ENCODE data around the gene LARGE1. TPM values are rescaled to one million over a fixed set of nuclear protein-coding genes. Genes with fewer than 3 reads are reported as not detected.

Gene LARGE1
- total RNA-seq, 1 experiment from 2014 or later: 30.7 TPM

- no peaks in the 10 kb centered on the region for H3K27me3 ChIP-seq (ENCODE audit: control insufficient read depth, insufficient read depth, low read length)
- no peaks in the 10 kb centered on the region for H3K36me3 ChIP-seq (replicated peaks; ENCODE audit: control insufficient read depth, insufficient read depth, low read length)
- DNase-seq: no peak
- H3K4me3 ChIP-seq (ENCODE audit: insufficient read depth, low read depth, low read length): no peak overlapping the region
Observed at GRCh38 chr22:33819743-33820142, 100.5 kb downstream of the LARGE1 start.

GRCh38 chr22:33817512-33818127 is 102.7 kb downstream of the LARGE1 start:
- no peak for DNase-seq
- no peak overlapping the region for H3K4me3 ChIP-seq (ENCODE audit: insufficient read depth, low read depth, low read length)
- no peaks in the 10 kb centered on the region for H3K36me3 ChIP-seq (replicated peaks; ENCODE audit: control insufficient read depth, insufficient read depth, low read length)
- H3K27me3 ChIP-seq (ENCODE audit: control insufficient read depth, insufficient read depth, low read length): no peaks in the 10 kb centered on the region

- DNase-seq: no peak
- Histone ChIP-seq H3K4me3 (ENCODE audit: insufficient read depth, low read depth, low read length) (no peak overlapping the region), H3K36me3 (replicated peaks; ENCODE audit: control insufficient read depth, insufficient read depth, low read length) (no peaks in the 10 kb centered on the region), H3K27me3 (ENCODE audit: control insufficient read depth, insufficient read depth, low read length) (no peaks in the 10 kb centered on the region)
Observed at GRCh38 chr22:33812360-33812977, 107.8 kb downstream of the LARGE1 start.

- no peak for DNase-seq
- Histone ChIP-seq H3K27me3 (ENCODE audit: control insufficient read depth, insufficient read depth, low read length) (no peaks in the 10 kb centered on the region), H3K4me3 (ENCODE audit: insufficient read depth, low read depth, low read length) (no peak overlapping the region), H3K36me3 (replicated peaks; ENCODE audit: control insufficient read depth, insufficient read depth, low read length) (no peaks in the 10 kb centered on the region)
Observed at GRCh38 chr22:33811686-33812085, 108.6 kb downstream of the LARGE1 start.

- no peak for DNase-seq
- Histone ChIP-seq H3K4me3 (ENCODE audit: insufficient read depth, low read depth, low read length) (no peak overlapping the region), H3K36me3 (replicated peaks; ENCODE audit: control insufficient read depth, insufficient read depth, low read length) (no peaks in the 10 kb centered on the region), H3K27me3 (ENCODE audit: control insufficient read depth, insufficient read depth, low read length) (no peaks in the 10 kb centered on the region)
Observed at GRCh38 chr22:33811208-33811607, 109.1 kb downstream of the LARGE1 start.

- no peaks in the 10 kb centered on the region for H3K27me3 ChIP-seq (ENCODE audit: control insufficient read depth, insufficient read depth, low read length)
- DNase-seq: no peak
- H3K4me3 ChIP-seq (ENCODE audit: insufficient read depth, low read depth, low read length): no peak overlapping the region
- H3K36me3 ChIP-seq (replicated peaks; ENCODE audit: control insufficient read depth, insufficient read depth, low read length): no peaks in the 10 kb centered on the region
Observed at GRCh38 chr22:33807470-33807869, 112.8 kb downstream of the LARGE1 start.

GRCh38 chr22:33806191-33806590 is 114.1 kb downstream of the LARGE1 start:
- no peak for DNase-seq
- Histone ChIP-seq H3K27me3 (ENCODE audit: control insufficient read depth, insufficient read depth, low read length) (no peaks in the 10 kb centered on the region), H3K36me3 (replicated peaks; ENCODE audit: control insufficient read depth, insufficient read depth, low read length) (no peaks in the 10 kb centered on the region), H3K4me3 (ENCODE audit: insufficient read depth, low read depth, low read length) (no peak overlapping the region)

- Histone ChIP-seq H3K36me3 (replicated peaks; ENCODE audit: control insufficient read depth, insufficient read depth, low read length) (no peaks in the 10 kb centered on the region), H3K4me3 (ENCODE audit: insufficient read depth, low read depth, low read length) (no peak overlapping the region), H3K27me3 (ENCODE audit: control insufficient read depth, insufficient read depth, low read length) (no peaks in the 10 kb centered on the region)
- DNase-seq: no peak
Observed at GRCh38 chr22:33803371-33804282, 116.6 kb downstream of the LARGE1 start.

GRCh38 chr22:33798401-33798800 is 121.9 kb downstream of the LARGE1 start:
- no peaks in the 10 kb centered on the region for H3K36me3 ChIP-seq (replicated peaks; ENCODE audit: control insufficient read depth, insufficient read depth, low read length)
- H3K27me3 ChIP-seq (ENCODE audit: control insufficient read depth, insufficient read depth, low read length): no peaks in the 10 kb centered on the region
- no peak for DNase-seq
- H3K4me3 ChIP-seq (ENCODE audit: insufficient read depth, low read depth, low read length): no peak overlapping the region

GRCh38 chr22:33796494-33796893 is 123.8 kb downstream of the LARGE1 start:
- DNase-seq: peak; percentile 40
- Histone ChIP-seq H3K27me3 (ENCODE audit: control insufficient read depth, insufficient read depth, low read length) (no peaks in the 10 kb centered on the region), H3K36me3 (replicated peaks; ENCODE audit: control insufficient read depth, insufficient read depth, low read length) (no peaks in the 10 kb centered on the region), H3K4me3 (ENCODE audit: insufficient read depth, low read depth, low read length) (no peak overlapping the region)

GRCh38 chr22:33793475-33793874 is 126.8 kb downstream of the LARGE1 start:
- H3K36me3 ChIP-seq (replicated peaks; ENCODE audit: control insufficient read depth, insufficient read depth, low read length): no peaks in the 10 kb centered on the region

GRCh38 chr22:33792832-33793231 is 127.4 kb downstream of the LARGE1 start:
- no peaks in the 10 kb centered on the region for H3K36me3 ChIP-seq (replicated peaks; ENCODE audit: control insufficient read depth, insufficient read depth, low read length)
- no peaks in the 10 kb centered on the region for H3K27me3 ChIP-seq (ENCODE audit: control insufficient read depth, insufficient read depth, low read length)
- no peak overlapping the region for H3K4me3 ChIP-seq (ENCODE audit: insufficient read depth, low read depth, low read length)
- peak; percentile 10 for DNase-seq

More at GRCh38 chr22:33793475-33793874, 126.8 kb downstream of the LARGE1 start:
- no peaks in the 10 kb centered on the region for H3K27me3 ChIP-seq (ENCODE audit: control insufficient read depth, insufficient read depth, low read length)
- H3K4me3 ChIP-seq (ENCODE audit: insufficient read depth, low read depth, low read length): no peak overlapping the region
- DNase-seq: no peak

GRCh38 chr22:33789690-33790253 is 130.5 kb downstream of the LARGE1 start:
- H3K27me3 ChIP-seq (ENCODE audit: control insufficient read depth, insufficient read depth, low read length): no peaks in the 10 kb centered on the region
- H3K4me3 ChIP-seq (ENCODE audit: insufficient read depth, low read depth, low read length): no peak overlapping the region
- no peak for DNase-seq
- H3K36me3 ChIP-seq (replicated peaks; ENCODE audit: control insufficient read depth, insufficient read depth, low read length): no peaks in the 10 kb centered on the region

- Histone ChIP-seq H3K27me3 (ENCODE audit: control insufficient read depth, insufficient read depth, low read length) (no peaks in the 10 kb centered on the region), H3K4me3 (ENCODE audit: insufficient read depth, low read depth, low read length) (no peak overlapping the region), H3K36me3 (replicated peaks; ENCODE audit: control insufficient read depth, insufficient read depth, low read length) (no peaks in the 10 kb centered on the region)
- no peak for DNase-seq
Observed at GRCh38 chr22:33788927-33789326, 131.3 kb downstream of the LARGE1 start.

Data from H7 (cell line).